ENCODE results near the gene CATSPERD. TPM values are rescaled to one million over a fixed set of nuclear protein-coding genes. Genes with fewer than 3 reads are reported as not detected.
A peak's percentile ranks its signal among the peaks of the same experiment; 100 is the strongest.

The CATSPERD gene
- total RNA-seq, 1 experiment from 2014 or later: 0.50 TPM

- peak; percentile 92 for TF ChIP-seq FOXP4 (CRISPR knock-in tag; IDR thresholded peaks at IDR 0.05)
- TF ChIP-seq AR (CRISPR knock-in tag; IDR thresholded peaks at IDR 0.05): no peak
- TF ChIP-seq NFATC4 (CRISPR knock-in tag; IDR thresholded peaks at IDR 0.05): no peak
- TF ChIP-seq SMAD4 (CRISPR knock-in tag; IDR thresholded peaks at IDR 0.05): no peak
- TF ChIP-seq NR1H2 (CRISPR knock-in tag; IDR thresholded peaks at IDR 0.05): peak; percentile 78
- peak; percentile 51 for TF ChIP-seq NR2C2 (CRISPR knock-in tag; IDR thresholded peaks at IDR 0.05)
- peak; percentile 68; the same call in 1 of the 2 replicates for TF ChIP-seq E2F4 (CRISPR knock-in tag; IDR thresholded peaks at IDR 0.05; ENCODE audit: borderline replicate concordance, low read depth)
- 0 out of 2 replicates have a peak, but pooled peaks have one; percentile 44 for TF ChIP-seq ESRRA (CRISPR knock-in tag; IDR thresholded peaks at IDR 0.05; ENCODE audit: borderline replicate concordance)
Observed at GRCh38 chr19:5803752-5804515, 83.5 kb downstream of the CATSPERD start (continued).

DNA sequence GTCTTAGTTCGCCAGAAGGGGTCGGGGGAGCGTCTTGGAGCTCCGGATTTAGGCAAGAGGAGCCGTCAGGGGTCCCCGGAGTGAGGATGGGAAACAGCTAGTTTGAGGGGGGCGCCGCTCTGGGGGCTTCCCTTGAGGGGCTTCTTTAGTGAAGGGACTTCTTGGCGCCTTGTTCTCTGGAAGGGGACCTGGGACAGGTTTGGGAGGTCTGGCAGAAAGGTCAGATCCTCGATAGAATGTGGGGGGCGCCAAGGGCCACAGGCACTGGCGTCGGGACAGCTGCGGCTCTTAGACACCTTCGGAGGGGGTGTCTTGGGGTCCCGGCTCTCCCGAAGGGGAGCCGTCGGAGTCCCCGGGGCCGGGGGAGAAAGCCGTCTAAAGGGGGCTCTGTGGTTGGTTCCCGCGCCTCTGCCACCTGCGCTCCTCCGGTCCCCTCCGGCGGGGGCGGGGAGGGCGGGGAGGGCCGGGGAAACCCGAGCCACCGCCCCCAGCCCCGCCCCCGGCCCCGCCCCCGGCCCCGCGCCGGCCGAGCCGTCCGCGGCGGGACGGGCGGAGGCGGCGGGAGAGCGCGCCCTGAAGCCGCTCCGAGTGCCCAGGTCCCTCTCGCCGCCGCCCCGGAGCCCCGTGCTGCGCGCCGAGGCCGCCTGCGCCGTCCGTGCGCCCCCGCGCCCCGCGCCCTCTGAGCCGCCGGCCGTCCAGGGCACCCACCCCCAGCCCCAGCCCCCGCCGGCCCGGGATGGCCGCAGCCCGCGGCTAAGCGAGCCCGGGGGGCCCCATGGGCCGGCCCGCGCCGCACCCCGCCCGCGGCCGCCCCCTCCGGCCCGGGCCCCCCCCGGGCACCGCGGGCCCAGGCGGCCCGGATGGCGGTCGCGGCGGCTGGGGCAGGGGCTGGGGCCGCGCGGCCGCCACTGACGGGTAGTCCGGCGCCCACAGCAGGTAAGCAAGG lies 84.4 kb downstream of the CATSPERD start, which contains the start of gene NRTN:
TSS of gene NRTN (plus strand) at position 552 of the 946 bp plus-strand sequence. CDS start 19,099 bp downstream, outside the sequence.
- ATAC-seq: peak; percentile 4; the same call in 1 of the 2 replicates
- TF ChIP-seq TP53 (CRISPR knock-in tag; IDR thresholded peaks at IDR 0.05): no peak
- TF ChIP-seq ZNF512 (CRISPR knock-in tag; IDR thresholded peaks at IDR 0.05; ENCODE audit: borderline replicate concordance): no peak
- TF ChIP-seq, protein P1, sequence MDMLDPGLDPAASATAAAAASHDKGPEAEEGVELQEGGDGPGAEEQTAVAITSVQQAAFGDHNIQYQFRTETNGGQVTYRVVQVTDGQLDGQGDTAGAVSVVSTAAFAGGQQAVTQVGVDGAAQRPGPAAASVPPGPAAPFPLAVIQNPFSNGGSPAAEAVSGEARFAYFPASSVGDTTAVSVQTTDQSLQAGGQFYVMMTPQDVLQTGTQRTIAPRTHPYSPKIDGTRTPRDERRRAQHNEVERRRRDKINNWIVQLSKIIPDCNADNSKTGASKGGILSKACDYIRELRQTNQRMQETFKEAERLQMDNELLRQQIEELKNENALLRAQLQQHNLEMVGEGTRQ (CRISPR knock-in tag; IDR thresholded peaks at IDR 0.05): no peak
- no peak for TF ChIP-seq GABPB1 (CRISPR knock-in tag; IDR thresholded peaks at IDR 0.05)
- H3K27ac Mint-ChIP-seq: no peak within 1 kb of the TSS

More for the DNA sequence above, 84.4 kb downstream of the CATSPERD start, which contains the start of gene NRTN:
- ChIA-PET POLR2A (interaction anchor here (0.6 to 1.7 kb wide), 9 partner anchors 10 to 143 kb away, joined by 3 to 22 read pairs (median 3); partner anchors contain the start of genes CATSPERD and LONP1), CTCF (interaction anchor here (0.5 to 2.1 kb wide), 87 partner anchors 8 to 1258 kb away, joined by 3 to 115 read pairs (median 6); partner anchors contain the start of genes CAPS, CATSPERD, DUS3L and FUT6)
- Mint-ChIP-seq H3K4me3 (peak within 1 kb of the TSS; percentile 75), H3K4me1 (peaks cover 13% of the 10 kb centered on the region), H3K36me3 (no peaks in the 10 kb centered on the region), H3K9me3 (no peaks in the 10 kb centered on the region), H3K27me3 (ENCODE audit: low read depth) (peaks cover 44% of the 10 kb centered on the region)
- DNase-seq (ENCODE audit: low spot score): peak; percentile 65
